H9 (cell line): ENCODE results near the gene VAV2. TPM values are rescaled to one million over a fixed set of nuclear protein-coding genes. Genes with fewer than 3 reads are reported as not detected.

Experiments
- DNase-seq: peaks from one replicate; pipeline ENCODE4 v3.0.0-alpha.2; 2017
- H2AFZ ChIP-seq: one replicate; pipeline ENCODE4 v1.6.1; 2013; ENCODE audit warnings: mild to moderate bottlenecking, low read length, control low read depth, moderate library complexity
- H2AK5ac ChIP-seq: 2 replicates; pipeline ENCODE4 v1.6.1; 2013; ENCODE audit warnings: low read length, control low read depth, mixed read lengths; ENCODE audit not compliant: insufficient read length
- H2BK120ac ChIP-seq: one replicate; pipeline ENCODE4 v1.6.1; 2013; ENCODE audit warnings: low read depth, mild to moderate bottlenecking, low read length, control low read depth, inconsistent platforms; ENCODE audit not compliant: poor library complexity, severe bottlenecking
- H2BK12ac ChIP-seq: 2 replicates; pipeline ENCODE4 v1.6.1; 2013; ENCODE audit warnings: low read length, control low read depth, mixed read lengths, low read depth; ENCODE audit not compliant: insufficient read length
- H2BK15ac ChIP-seq: 2 replicates; pipeline ENCODE4 v1.6.1; 2013; ENCODE audit warnings: low read depth, low read length, control low read depth
- H2BK20ac ChIP-seq: one replicate; pipeline ENCODE4 v1.6.1; 2013; ENCODE audit warnings: low read depth, mild to moderate bottlenecking, low read length, control low read depth, inconsistent platforms; ENCODE audit not compliant: poor library complexity, severe bottlenecking
- H2BK5ac ChIP-seq: 2 replicates; pipeline ENCODE4 v1.6.1; 2013; ENCODE audit warnings: low read length, control low read depth, mixed read lengths; ENCODE audit not compliant: insufficient read length
- H3K14ac ChIP-seq: 2 replicates; pipeline ENCODE4 v1.6.1; 2013; ENCODE audit warnings: low read length, control low read depth; ENCODE audit not compliant: insufficient read depth
- H3K18ac ChIP-seq: 2 replicates; pipeline ENCODE4 v1.6.1; 2013; ENCODE audit warnings: low read depth, mild to moderate bottlenecking, mixed read lengths, low read length, control low read depth; ENCODE audit not compliant: insufficient read length
- H3K23ac ChIP-seq: 2 replicates; pipeline ENCODE4 v1.6.1; 2013; ENCODE audit warnings: low read length, control low read depth, mixed read lengths, low read depth; ENCODE audit not compliant: insufficient read length
- H3K23me2 ChIP-seq: 2 replicates; pipeline ENCODE4 v1.6.1; 2013; ENCODE audit warnings: low read depth, mild to moderate bottlenecking, mixed read lengths, low read length, control low read depth; ENCODE audit not compliant: insufficient read length, poor library complexity, severe bottlenecking
- H3K27ac ChIP-seq: 2 replicates; pipeline ENCODE4 v1.5.1; 2013; ENCODE audit warnings: low read length, control low read depth, mixed read lengths, low read depth; ENCODE audit not compliant: insufficient read length
- H3K27me3 ChIP-seq: 2 replicates; pipeline ENCODE4 v1.6.1; 2013; ENCODE audit warnings: low read length, control low read depth, inconsistent platforms; ENCODE audit not compliant: insufficient read depth
- H3K4ac ChIP-seq: 2 replicates; pipeline ENCODE4 v1.6.1; 2013; ENCODE audit warnings: low read depth, mild to moderate bottlenecking, control low read depth, inconsistent platforms, low read length, moderate library complexity
- H3K4me1 ChIP-seq: 2 replicates; pipeline ENCODE4 v1.6.1; 2013; ENCODE audit warnings: low read length, control low read depth, inconsistent platforms; ENCODE audit not compliant: insufficient read depth
- H3K4me2 ChIP-seq: 2 replicates; pipeline ENCODE4 v1.6.1; 2013; ENCODE audit warnings: low read length, control low read depth, mixed read lengths; ENCODE audit not compliant: insufficient read length, insufficient read depth
- H3K56ac ChIP-seq: 2 replicates; pipeline ENCODE4 v1.6.1; 2013; ENCODE audit warnings: low read depth, mild to moderate bottlenecking, mixed read lengths, low read length, control low read depth; ENCODE audit not compliant: insufficient read length
- H3K79me1 ChIP-seq: 2 replicates; pipeline ENCODE4 v1.6.1; 2013; ENCODE audit warnings: low read depth, mild to moderate bottlenecking, moderate library complexity, low read length, control low read depth, inconsistent platforms; ENCODE audit not compliant: insufficient read depth, poor library complexity, severe bottlenecking
- H3K79me2 ChIP-seq: 2 replicates; pipeline ENCODE4 v1.6.1; 2013; ENCODE audit warnings: low read length, control low read depth, inconsistent platforms; ENCODE audit not compliant: insufficient read depth
- H3K9ac ChIP-seq: 2 replicates; pipeline ENCODE4 v1.6.1; 2013; ENCODE audit warnings: low read length, control low read depth, mixed read lengths; ENCODE audit not compliant: insufficient read length; ENCODE audit errors: extremely low read depth
- H3K9me3 ChIP-seq: one replicate; pipeline ENCODE4 v1.6.1; 2013; ENCODE audit warnings: low read depth, low read length, inconsistent platforms; ENCODE audit not compliant: control insufficient read depth
- H3T11ph ChIP-seq: one replicate; pipeline ENCODE4 v1.6.1; 2013; ENCODE audit warnings: mild to moderate bottlenecking, low read length, control low read depth, inconsistent platforms
- H4K20me1 ChIP-seq: one replicate; pipeline ENCODE4 v1.6.1; 2013; ENCODE audit not compliant: control insufficient read depth, insufficient read length, insufficient read depth
- H4K5ac ChIP-seq: 2 replicates; pipeline ENCODE4 v1.6.1; 2013; ENCODE audit warnings: low read depth, mild to moderate bottlenecking, mixed read lengths, low read length, control low read depth; ENCODE audit not compliant: insufficient read length
- H4K8ac ChIP-seq: replicated peaks from 2 replicates; pipeline ENCODE4 v1.6.1; 2013; ENCODE audit warnings: low read length, control low read depth, mixed read lengths, low read depth; ENCODE audit not compliant: insufficient read length
- H4K91ac ChIP-seq: 2 replicates; pipeline ENCODE4 v1.6.1; 2013; ENCODE audit warnings: low read depth, mild to moderate bottlenecking, moderate library complexity, mixed read lengths, low read length, control low read depth; ENCODE audit not compliant: insufficient read length
- H3K27ac Mint-ChIP-seq, 3 experiments: 2 replicates in 2 of 3; 3 replicates in 1 of 3; pipeline ENCODE4 v1.8.0; 2020 to 2021; ENCODE audit warnings: mixed read lengths in 3 of 3, mild to moderate bottlenecking in 1 of 3, moderate library complexity in 1 of 3
- H3K27me3 Mint-ChIP-seq: 2 replicates; pipeline ENCODE4 v1.8.0; 2021; ENCODE audit warnings: low read depth, mild to moderate bottlenecking, moderate library complexity, mixed read lengths
- H3K36me3 Mint-ChIP-seq, 3 experiments: 2 replicates in 2 of 3; 3 replicates in 1 of 3; pipeline ENCODE4 v1.8.0; 2020 to 2021; ENCODE audit warnings: low read depth in 3 of 3, mixed read lengths in 3 of 3; ENCODE audit not compliant: insufficient read depth in 1 of 3
- H3K4me1 Mint-ChIP-seq, 2 experiments: 2 replicates each; pipeline ENCODE4 v1.8.0; 2020; ENCODE audit warnings: mixed read lengths in 2 of 2
- H3K4me3 Mint-ChIP-seq, 2 experiments: 2 replicates in 1 of 2; 3 replicates in 1 of 2; pipeline ENCODE4 v1.8.0; 2020 to 2021; ENCODE audit warnings: mild to moderate bottlenecking in 2 of 2, mixed read lengths in 2 of 2, moderate library complexity in 1 of 2
- H3K9me3 Mint-ChIP-seq, 2 experiments: 2 replicates in 1 of 2; 3 replicates in 1 of 2; pipeline ENCODE4 v1.8.0; 2020; ENCODE audit warnings: mild to moderate bottlenecking in 2 of 2, mixed read lengths in 2 of 2, moderate library complexity in 1 of 2
- WGBS: extraction: QIAGEN DNeasy Blood & Tissue Kit; methylation state at CpG from one replicate; pipeline ENCODE4 v1.1.7; 2013; ENCODE audit warnings: missing lambda C conversion rate, low lambda C conversion rate, mixed read lengths; ENCODE audit not compliant: insufficient read length; ENCODE audit errors: extremely low coverage; 5-methylcytosine and 5-hydroxymethylcytosine counted together
- total RNA-seq: library from RNA; stranded (reverse); gene quantifications from 2 replicates; pipeline ENCODE4 v1.2.1, GENCODE V29; 2021
- TF ChIP-seq, protein P1 (sequence below): fragments of 200-600 bp; sonication (generic); conservative IDR thresholded peaks from 3 replicates; pipeline ENCODE4 v1.8.0; 2021; ENCODE audit warnings: antibody characterized with exemption, mild to moderate bottlenecking

VAV2 gene
- total RNA-seq, 1 experiment from 2014 or later = 58.7 TPM

DNA sequence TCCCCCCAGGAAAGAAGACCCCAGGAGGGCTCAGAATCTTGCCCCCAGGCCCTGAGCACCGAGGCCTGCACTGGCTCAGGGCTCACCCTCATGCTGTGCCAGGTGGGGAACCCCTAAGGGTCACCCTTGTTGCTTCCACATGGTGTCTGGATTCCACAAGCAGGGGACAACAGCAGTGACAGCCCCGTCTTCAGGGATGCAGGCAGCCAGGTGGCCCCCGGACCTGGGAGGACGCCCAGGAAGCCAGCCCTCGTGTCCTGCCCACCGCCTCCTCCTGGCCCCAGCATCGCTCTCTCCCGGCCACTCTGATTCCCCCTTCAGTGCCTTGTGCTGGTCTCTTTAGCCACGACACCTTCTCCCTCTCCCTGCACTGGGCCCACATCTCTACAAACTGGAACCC, 194.0 kb downstream of the VAV2 start:
- no peaks in the 10 kb centered on the region for H3K4me1 ChIP-seq
- no peak overlapping the region for H3K4me3 Mint-ChIP-seq
- no peak overlapping the region for H4K5ac ChIP-seq
- H3K27ac ChIP-seq = no peak overlapping the region
- no peaks in the 10 kb centered on the region for H4K20me1 ChIP-seq
- no peaks in the 10 kb centered on the region for H3K27me3 ChIP-seq
- H3K14ac ChIP-seq = no peak overlapping the region
- H2BK5ac ChIP-seq = no peak overlapping the region
- no peak overlapping the region for H2AK5ac ChIP-seq
- no peak overlapping the region for H2BK15ac ChIP-seq
- H3K79me1 ChIP-seq = no peaks in the 10 kb centered on the region
- no peak overlapping the region for H2BK12ac ChIP-seq
- H3K23ac ChIP-seq = no peak overlapping the region
- no peaks in the 10 kb centered on the region for H3K79me2 ChIP-seq
- WGBS = no CpG with 5 or more reads among the region's 9 CpGs
- H4K91ac ChIP-seq = no peak overlapping the region
- H3K27ac Mint-ChIP-seq = peak overlapping the region in 2 of 3 experiments; percentile 82 to 91; a peak in 2 of 7 replicates
- H3K27me3 Mint-ChIP-seq = no peaks in the 10 kb centered on the region; the same call in 1 of the 2 replicates
- H3K4me1 Mint-ChIP-seq = peaks cover 6 to 27% of the 10 kb centered on the region in 2 experiments; a peak in 3 of 4 replicates
- TF ChIP-seq, protein P1, sequence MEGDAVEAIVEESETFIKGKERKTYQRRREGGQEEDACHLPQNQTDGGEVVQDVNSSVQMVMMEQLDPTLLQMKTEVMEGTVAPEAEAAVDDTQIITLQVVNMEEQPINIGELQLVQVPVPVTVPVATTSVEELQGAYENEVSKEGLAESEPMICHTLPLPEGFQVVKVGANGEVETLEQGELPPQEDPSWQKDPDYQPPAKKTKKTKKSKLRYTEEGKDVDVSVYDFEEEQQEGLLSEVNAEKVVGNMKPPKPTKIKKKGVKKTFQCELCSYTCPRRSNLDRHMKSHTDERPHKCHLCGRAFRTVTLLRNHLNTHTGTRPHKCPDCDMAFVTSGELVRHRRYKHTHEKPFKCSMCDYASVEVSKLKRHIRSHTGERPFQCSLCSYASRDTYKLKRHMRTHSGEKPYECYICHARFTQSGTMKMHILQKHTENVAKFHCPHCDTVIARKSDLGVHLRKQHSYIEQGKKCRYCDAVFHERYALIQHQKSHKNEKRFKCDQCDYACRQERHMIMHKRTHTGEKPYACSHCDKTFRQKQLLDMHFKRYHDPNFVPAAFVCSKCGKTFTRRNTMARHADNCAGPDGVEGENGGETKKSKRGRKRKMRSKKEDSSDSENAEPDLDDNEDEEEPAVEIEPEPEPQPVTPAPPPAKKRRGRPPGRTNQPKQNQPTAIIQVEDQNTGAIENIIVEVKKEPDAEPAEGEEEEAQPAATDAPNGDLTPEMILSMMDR = no peak
- H3K23me2 ChIP-seq = no peaks in the 10 kb centered on the region
- H2AFZ ChIP-seq = no peak overlapping the region
- H3K36me3 Mint-ChIP-seq = peaks cover 2 to 38% (median 6%) of the 10 kb centered on the region in 3 experiments; a peak in 5 of 7 replicates
- H3K9me3 ChIP-seq = no peaks in the 10 kb centered on the region
- no peak overlapping the region for H3K9ac ChIP-seq
- H3K4me2 ChIP-seq = no peak overlapping the region
- no peak overlapping the region for H2BK120ac ChIP-seq
- H3K18ac ChIP-seq = no peak overlapping the region
- H2BK20ac ChIP-seq = no peak overlapping the region
- no peaks in the 10 kb centered on the region for H3K9me3 Mint-ChIP-seq
- H3K56ac ChIP-seq = no peak overlapping the region
- H4K8ac ChIP-seq = no peak overlapping the region
- DNase-seq = no peak
- no peak overlapping the region for H3T11ph ChIP-seq
- no peak overlapping the region for H3K4ac ChIP-seq
